Measurements from ENCODE around the gene AUTS2.
"Not testable (repeated sequence)": the region's sequence is repeated elsewhere in the genome, so short reads cannot be mapped to it uniquely, and the experiment has no call there.

Gene AUTS2

DNA sequence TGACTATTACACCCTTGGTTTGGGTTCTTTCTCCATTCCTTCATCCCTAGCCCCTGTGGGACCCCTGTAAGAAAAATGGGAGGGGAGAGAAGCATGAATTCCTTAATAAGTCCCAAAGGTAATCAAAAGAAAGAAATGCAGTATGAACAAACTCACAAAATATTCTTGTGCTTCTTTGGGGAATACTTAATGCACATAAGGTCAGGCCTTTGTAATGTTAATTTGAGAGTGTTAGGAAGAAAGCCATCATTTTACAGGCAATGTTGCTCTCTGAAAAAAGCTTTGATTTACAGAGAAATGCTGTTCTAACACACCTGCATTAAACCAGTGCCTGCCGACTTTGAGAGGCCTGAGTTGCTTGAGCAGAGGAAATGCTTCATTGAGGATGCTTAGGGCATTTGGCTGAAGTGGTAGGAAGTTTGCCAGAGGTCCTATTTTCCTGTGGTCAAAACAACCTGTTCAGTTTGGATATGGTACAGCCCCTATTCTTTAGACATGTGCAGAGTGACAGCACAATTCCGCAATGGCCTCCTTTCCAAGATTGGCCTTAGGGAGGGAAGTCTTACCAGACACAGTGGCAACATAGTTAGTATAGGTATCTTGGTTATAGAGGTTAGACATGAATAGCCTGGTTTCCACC, 643.4 kb downstream of the AUTS2 start:
- no peak overlapping the region for H3K27ac Mint-ChIP-seq

DNA sequence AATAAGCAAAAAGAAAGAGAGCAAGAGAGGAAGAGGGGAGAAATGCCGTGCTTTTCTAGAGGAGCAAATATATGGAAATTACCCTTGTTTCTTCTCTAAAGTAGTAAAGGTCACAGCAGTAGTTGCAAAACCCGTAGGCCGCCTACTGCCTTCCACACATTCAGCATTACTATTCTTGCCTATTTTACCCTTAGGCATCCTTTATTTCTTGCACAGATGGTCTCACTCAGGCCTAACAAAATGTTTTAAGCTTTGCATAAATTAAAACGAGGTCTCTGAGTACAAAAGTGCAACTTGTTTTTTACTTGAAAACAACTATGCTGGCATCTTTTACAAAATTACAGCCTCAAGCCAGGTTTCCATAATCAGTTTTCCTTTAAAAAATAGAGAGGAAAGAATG, 644.6 kb downstream of the AUTS2 start:
- DNase-seq (no peak), ATAC-seq (no peak)
- Mint-ChIP-seq H3K27me3 (no peaks in the 10 kb centered on the region), H3K4me1 (no peaks in the 10 kb centered on the region), H3K36me3 (ENCODE audit: low read depth) (no peaks in the 10 kb centered on the region), H3K4me3 (no peak overlapping the region), H3K9me3 (no peaks in the 10 kb centered on the region), H3K27ac (no peak overlapping the region)

More for the DNA sequence above, 643.4 kb downstream of the AUTS2 start:
- Mint-ChIP-seq H3K4me1 (no peaks in the 10 kb centered on the region), H3K27me3 (no peaks in the 10 kb centered on the region), H3K36me3 (ENCODE audit: low read depth) (no peaks in the 10 kb centered on the region), H3K4me3 (no peak overlapping the region), H3K9me3 (no peaks in the 10 kb centered on the region)
- ATAC-seq (no peak), DNase-seq (no peak)

DNA sequence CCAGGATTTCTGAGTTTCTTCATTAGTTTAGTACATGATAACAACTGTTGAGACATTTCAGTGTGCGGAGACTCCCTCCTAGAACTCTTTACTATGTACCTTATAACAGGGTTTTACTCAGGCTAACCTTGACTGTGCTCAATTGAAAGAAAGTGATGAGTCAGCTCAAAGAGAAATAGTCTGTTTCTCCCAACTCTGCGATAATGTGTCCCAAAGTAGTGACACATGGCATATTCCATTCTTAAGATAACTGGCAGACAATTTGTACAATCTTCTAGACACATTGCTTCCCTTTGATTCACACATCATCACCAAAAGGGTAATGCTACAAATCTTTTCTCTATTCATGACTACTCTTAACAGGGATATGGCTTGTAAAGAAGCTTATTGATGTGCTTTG, 645.2 kb downstream of the AUTS2 start:
- no peaks in the 10 kb centered on the region for H3K36me3 Mint-ChIP-seq (ENCODE audit: low read depth)
- no peak overlapping the region for H3K4me3 Mint-ChIP-seq
- no peaks in the 10 kb centered on the region for H3K27me3 Mint-ChIP-seq
- no peaks in the 10 kb centered on the region for H3K4me1 Mint-ChIP-seq
- peaks cover 3% of the 10 kb centered on the region for H3K9me3 Mint-ChIP-seq
- DNase-seq (no peak), ATAC-seq (no peak)
- no peak overlapping the region for H3K27ac Mint-ChIP-seq

DNA sequence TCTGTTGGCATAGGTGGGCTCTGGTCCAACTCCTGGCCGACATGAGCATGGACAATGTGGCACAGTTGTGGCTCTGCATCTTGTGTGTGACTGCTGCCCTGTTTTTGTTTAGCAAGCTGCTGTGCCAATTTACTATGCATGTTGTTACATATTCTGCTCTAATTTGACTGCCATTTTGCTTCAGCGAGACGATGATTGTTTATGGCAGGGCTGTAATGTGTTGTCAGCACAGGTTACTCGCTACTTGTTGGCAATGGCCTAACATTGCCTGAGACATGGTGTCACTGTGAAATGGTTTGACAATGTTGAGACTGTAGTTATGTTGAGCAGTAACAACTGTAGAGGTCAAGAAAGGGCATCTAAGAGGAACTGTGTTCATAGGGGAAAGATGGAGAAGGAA, 659.6 kb downstream of the AUTS2 start:
- Mint-ChIP-seq H3K27ac (no peak overlapping the region), H3K4me1 (no peaks in the 10 kb centered on the region), H3K4me3 (no peak overlapping the region), H3K36me3 (ENCODE audit: low read depth) (no peaks in the 10 kb centered on the region), H3K9me3 (no peaks in the 10 kb centered on the region), H3K27me3 (no peaks in the 10 kb centered on the region)
- no peak for DNase-seq
- ATAC-seq, result no peak

DNA sequence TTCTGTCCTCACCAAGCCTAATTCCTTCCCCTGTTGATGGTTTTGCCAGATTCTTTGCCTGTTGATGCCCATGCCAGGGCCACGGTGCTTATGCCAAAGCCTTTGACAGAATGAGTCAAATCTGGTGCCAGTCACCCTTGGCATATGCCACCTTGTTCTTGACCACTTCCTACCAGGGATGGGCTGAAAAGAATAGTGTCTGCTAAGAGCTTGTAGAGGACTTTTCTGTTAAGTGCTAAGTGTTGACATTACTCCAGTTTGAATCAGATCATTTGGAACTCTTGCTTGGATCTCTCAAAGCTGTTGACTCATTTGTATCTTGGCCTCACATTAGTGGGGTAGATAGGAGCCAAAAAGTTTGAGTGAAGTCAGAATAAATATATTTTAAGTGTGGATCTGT, 661.2 kb downstream of the AUTS2 start:
- Mint-ChIP-seq H3K27ac (no peak overlapping the region), H3K36me3 (ENCODE audit: low read depth) (no peaks in the 10 kb centered on the region), H3K27me3 (no peaks in the 10 kb centered on the region), H3K4me3 (no peak overlapping the region), H3K4me1 (no peaks in the 10 kb centered on the region), H3K9me3 (no peaks in the 10 kb centered on the region)
- DNase-seq (no peak), ATAC-seq (no peak)

DNA sequence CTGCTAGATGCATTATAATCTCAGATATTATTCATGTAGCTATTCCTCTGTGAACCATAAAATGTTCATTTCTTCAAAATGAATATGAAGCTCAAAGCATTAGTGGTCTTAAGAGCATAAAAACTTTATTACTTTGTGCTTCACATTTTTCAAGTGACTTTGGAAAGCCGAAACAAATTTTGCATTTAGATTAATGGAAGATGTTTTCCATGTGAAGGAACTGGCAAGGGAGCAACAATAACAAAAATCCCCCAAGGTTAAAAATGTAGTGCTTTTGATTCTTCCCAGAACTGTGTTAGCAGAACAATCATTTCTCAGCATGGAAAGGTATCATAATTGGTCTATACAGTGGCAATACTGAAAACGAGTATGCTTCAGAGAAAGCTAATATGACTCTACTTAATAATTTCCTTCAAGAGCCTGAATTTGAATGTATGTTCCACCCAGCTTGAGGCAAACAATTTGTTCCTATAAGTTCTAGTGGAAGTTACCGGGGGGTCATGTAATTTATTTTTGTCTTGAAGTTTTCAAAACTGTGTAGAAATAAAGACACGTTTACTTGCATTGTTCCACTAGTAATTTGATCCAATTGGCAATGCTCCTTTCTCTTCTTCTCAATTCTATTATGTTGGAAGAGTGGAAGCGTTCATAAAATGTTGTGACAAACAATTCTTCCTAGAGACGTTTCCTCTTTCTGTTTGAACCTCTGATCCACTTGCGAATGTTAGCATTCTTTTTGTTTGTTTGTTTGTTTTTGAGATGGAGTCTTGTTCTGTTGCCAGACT, 665.4 kb downstream of the AUTS2 start:
- Mint-ChIP-seq H3K27ac (no peak overlapping the region), H3K36me3 (ENCODE audit: low read depth) (no peaks in the 10 kb centered on the region), H3K4me1 (no peaks in the 10 kb centered on the region), H3K9me3 (no peaks in the 10 kb centered on the region), H3K4me3 (no peak overlapping the region), H3K27me3 (no peaks in the 10 kb centered on the region)
- ATAC-seq, result no peak
- no peak for DNase-seq

DNA sequence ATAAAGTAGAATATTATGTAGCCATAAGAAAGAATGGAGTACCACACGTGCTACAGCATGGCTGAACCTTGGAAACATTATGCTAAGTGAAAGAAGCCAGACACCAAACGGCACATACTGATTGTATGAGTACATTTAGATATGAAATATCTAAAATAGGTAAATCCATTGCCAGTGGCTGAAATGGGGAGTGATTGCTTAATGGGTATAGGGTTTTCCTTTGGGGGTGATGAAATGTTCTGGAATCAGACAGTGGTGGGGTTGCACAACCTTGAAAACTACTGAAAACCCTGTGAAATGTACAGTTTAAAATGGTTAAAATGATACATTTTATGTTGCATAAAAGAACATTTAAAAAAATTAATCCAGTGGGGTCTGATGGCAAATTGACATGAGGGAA, 667.9 kb downstream of the AUTS2 start:
- H3K4me1 Mint-ChIP-seq, result no peaks in the 10 kb centered on the region
- H3K4me3 Mint-ChIP-seq, result no peak overlapping the region
- H3K36me3 Mint-ChIP-seq (ENCODE audit: low read depth), result no peaks in the 10 kb centered on the region
- no peaks in the 10 kb centered on the region for H3K9me3 Mint-ChIP-seq
- ATAC-seq, result no peak
- no peak for DNase-seq
- H3K27me3 Mint-ChIP-seq, result no peaks in the 10 kb centered on the region
- no peak overlapping the region for H3K27ac Mint-ChIP-seq

DNA sequence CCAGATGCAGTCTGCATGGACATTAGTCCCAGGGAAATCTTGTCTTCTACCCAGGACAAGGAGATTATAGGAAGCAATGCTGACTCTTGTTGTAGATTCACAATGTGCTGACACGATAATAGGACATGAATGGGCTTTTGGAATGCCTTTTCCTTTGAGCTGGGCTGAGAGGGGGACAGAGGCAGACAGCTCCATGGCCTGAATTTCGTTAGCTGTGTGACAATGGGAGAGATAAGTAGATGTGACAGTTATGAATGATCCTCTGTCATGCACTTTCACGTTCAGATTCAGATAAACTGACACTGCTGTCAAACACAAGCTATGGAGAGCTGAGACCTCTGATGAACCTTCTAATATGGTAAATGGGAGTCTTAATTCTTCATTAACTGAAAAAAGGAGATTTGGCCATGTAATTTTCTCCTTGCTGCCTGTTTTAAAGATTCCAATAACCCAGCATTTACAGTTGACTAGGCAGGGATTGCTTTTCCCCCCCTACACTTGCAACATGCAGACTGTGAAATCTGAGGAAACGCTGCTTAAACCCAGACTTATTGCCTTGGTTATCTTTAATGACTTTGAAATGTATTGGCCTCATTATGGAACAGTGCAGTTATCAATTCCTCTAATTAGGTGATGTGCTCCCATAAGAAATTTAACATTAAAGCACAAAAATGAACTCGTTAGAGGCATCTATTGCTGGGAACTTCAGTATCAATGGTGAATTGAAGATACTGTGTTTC, 669.3 kb downstream of the AUTS2 start:
- DNase-seq (no peak), ATAC-seq (no peak)
- no peak overlapping the region for H3K4me3 Mint-ChIP-seq
- H3K27me3 Mint-ChIP-seq, result no peaks in the 10 kb centered on the region
- no peaks in the 10 kb centered on the region for H3K9me3 Mint-ChIP-seq
- H3K4me1 Mint-ChIP-seq, result no peaks in the 10 kb centered on the region
- no peaks in the 10 kb centered on the region for H3K36me3 Mint-ChIP-seq (ENCODE audit: low read depth)
- no peak overlapping the region for H3K27ac Mint-ChIP-seq

DNA sequence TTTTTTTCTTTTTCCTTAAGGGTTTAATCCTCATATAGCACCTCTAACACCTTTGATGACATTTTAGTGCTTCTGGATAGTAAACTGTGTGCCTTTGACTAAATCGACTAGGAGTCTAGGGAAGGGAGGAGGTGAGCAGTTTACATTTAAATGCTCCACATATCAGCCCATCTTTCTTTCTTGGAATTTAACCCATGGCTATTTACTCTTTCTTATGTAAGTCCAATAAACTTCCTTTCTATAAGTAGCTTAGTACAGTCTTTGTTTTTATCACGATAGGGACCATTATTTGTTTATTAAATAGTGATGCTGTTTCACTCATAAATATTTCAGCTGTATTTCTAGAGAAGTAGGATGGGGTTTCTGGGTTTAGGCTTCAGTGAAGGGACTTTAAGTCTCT, 669.9 kb downstream of the AUTS2 start:
- no peak for DNase-seq
- Mint-ChIP-seq H3K9me3 (no peaks in the 10 kb centered on the region), H3K4me3 (no peak overlapping the region), H3K27ac (no peak overlapping the region), H3K27me3 (no peaks in the 10 kb centered on the region), H3K36me3 (ENCODE audit: low read depth) (no peaks in the 10 kb centered on the region), H3K4me1 (no peaks in the 10 kb centered on the region)
- ATAC-seq, result no peak

DNA sequence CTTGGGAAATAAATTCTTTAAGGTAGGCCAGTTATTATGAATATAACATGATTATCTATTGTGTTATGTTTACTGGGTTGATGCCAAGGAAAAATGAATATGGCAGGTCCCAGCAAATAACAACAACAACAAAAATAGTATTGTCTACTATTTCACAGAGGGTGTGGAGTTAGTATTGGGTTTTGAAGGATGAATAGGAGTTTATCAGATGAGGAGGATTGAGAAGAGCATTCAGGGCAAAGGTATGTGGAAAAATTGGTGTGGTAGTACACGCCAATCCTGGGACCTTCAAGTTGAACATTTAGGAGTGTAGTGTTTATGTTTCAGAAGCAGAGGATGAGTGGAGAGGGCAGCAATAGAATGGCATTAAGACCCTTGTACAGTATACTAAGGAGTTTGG, 671.9 kb downstream of the AUTS2 start:
- H3K36me3 Mint-ChIP-seq (ENCODE audit: low read depth), result no peaks in the 10 kb centered on the region
- no peak overlapping the region for H3K4me3 Mint-ChIP-seq
- H3K9me3 Mint-ChIP-seq, result no peaks in the 10 kb centered on the region
- no peaks in the 10 kb centered on the region for H3K27me3 Mint-ChIP-seq
- H3K4me1 Mint-ChIP-seq, result no peaks in the 10 kb centered on the region
- DNase-seq (no peak), ATAC-seq (no peak)
- no peak overlapping the region for H3K27ac Mint-ChIP-seq

DNA sequence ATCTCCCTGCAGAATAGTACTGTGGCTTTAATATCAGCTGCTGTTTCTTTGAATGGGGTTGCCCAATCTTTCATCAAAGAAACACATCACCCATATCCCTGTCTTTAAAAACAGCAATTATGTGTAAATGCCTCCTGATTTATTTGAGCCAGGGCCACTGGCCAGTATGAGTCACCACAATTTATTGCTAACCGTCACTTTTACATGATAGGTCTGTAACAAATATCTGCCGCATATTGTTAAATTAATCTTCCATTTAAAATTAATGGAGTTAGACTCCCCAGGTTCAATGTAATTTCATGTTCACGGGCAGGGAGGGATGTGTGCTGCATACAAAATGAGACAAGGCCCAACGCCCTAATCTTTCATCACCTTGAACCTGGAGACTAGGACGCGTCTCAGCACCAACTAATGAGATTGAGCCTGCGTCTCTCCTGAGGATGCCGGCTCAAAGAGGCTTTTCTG, 673.4 kb downstream of the AUTS2 start:
- Mint-ChIP-seq H3K36me3 (ENCODE audit: low read depth) (no peaks in the 10 kb centered on the region), H3K27ac (no peak overlapping the region), H3K9me3 (no peaks in the 10 kb centered on the region), H3K27me3 (no peaks in the 10 kb centered on the region), H3K4me1 (peaks cover 2% of the 10 kb centered on the region), H3K4me3 (no peak overlapping the region)
- no peak for ATAC-seq
- no peak for DNase-seq

DNA sequence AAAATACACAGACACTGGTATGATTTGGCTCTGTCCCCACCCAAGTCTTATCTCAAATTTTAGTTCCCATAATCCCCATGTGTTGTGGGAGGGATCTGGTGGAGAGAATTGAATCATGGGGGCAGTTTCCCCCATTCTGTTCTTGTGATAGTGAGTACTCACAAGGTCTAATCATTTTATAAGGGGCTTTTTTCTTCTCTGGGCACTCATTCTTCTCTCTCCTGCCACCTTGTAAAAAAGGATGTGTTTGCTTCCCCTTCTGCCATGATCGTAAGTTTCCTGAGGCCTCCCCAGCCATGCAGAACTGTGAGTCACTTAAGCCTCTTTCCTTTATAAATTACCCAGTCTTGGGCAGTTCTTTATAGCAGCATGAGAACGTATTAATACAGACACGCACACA, 677.3 kb downstream of the AUTS2 start:
- not testable (repeated sequence) for H3K4me1 Mint-ChIP-seq; H3K36me3 Mint-ChIP-seq (ENCODE audit: low read depth); H3K9me3 Mint-ChIP-seq; ATAC-seq; H3K27me3 Mint-ChIP-seq; DNase-seq; H3K4me3 Mint-ChIP-seq; H3K27ac Mint-ChIP-seq

DNA sequence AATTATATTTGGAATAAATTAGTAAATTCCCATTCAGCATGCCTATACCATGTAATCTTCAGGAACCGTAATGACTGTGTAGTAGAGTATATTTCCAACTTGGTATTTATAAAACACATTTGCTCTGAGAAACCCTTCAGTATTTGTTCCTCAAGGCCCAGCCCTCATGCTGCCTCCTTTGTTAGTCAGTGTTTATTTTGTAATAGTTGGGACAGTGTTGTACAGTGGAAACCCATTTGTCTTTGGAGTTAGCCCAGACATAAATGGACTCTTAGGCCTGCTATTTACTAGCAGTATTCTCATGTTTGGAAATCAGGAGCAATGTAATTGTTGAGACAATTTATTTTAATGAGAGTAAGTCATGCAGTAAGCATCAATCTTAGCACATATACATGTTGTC, 686.9 kb downstream of the AUTS2 start:
- H3K36me3 Mint-ChIP-seq (ENCODE audit: low read depth), result no peaks in the 10 kb centered on the region
- H3K4me3 Mint-ChIP-seq, result no peak overlapping the region

DNA sequence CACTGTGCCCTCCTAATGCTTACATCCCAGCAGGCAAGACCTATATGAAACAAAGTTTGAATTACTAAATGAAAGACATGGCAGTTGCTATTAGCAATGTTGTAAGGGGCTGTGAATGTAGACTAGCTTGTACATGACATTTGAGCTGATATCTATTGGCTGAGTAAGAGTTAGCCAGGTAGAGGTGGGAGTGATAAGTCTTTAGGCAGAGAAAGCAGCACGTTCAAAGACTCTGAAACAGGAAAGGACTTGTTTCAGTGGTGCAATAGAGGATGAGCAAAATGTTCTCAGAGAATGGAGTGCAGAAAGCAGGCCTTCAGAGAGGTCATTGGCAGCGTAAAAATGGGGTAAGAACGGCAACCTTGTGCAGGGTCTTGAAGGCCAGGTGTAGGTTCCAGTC, 687.6 kb downstream of the AUTS2 start:
- no peak for DNase-seq
- Mint-ChIP-seq H3K27me3 (no peaks in the 10 kb centered on the region), H3K27ac (no peak overlapping the region), H3K4me3 (no peak overlapping the region), H3K9me3 (peaks cover 5% of the 10 kb centered on the region), H3K4me1 (no peaks in the 10 kb centered on the region), H3K36me3 (ENCODE audit: low read depth) (no peaks in the 10 kb centered on the region)
- no peak for ATAC-seq

More for the DNA sequence above, 686.9 kb downstream of the AUTS2 start:
- Mint-ChIP-seq H3K27ac (no peak overlapping the region), H3K9me3 (peaks cover 5% of the 10 kb centered on the region), H3K4me1 (no peaks in the 10 kb centered on the region), H3K27me3 (no peaks in the 10 kb centered on the region)
- no peak for ATAC-seq
- DNase-seq, result no peak
